ENCODE measurements around the gene FAM13A.

FAM13A gene

GRCh38 chr4:88828842-88829571 lies 228.0 kb downstream of the FAM13A start:
- no peak for DNase-seq

- no peak for DNase-seq
Measured at GRCh38 chr4:88827442-88827841, 229.5 kb downstream of the FAM13A start.

- DNase-seq, result no peak
Measured at GRCh38 chr4:88826771-88827170, 230.2 kb downstream of the FAM13A start.

GRCh38 chr4:88825931-88826330 lies 231.1 kb downstream of the FAM13A start:
- DNase-seq, result no peak

GRCh38 chr4:88823058-88823919 lies 233.7 kb downstream of the FAM13A start:
- DNase-seq, result peak; percentile 37 to 70

GRCh38 chr4:88822034-88822789 lies 234.8 kb downstream of the FAM13A start:
- DNase-seq, result no peak

GRCh38 chr4:88821522-88821921 lies 235.5 kb downstream of the FAM13A start:
- no peak for DNase-seq

GRCh38 chr4:88820698-88821415 lies 236.1 kb downstream of the FAM13A start:
- DNase-seq, result no peak

- no peak for DNase-seq
Measured at GRCh38 chr4:88819818-88820697, 236.9 kb downstream of the FAM13A start.

GRCh38 chr4:88818631-88819470 lies 238.1 kb downstream of the FAM13A start:
- DNase-seq, result peak; percentile 74 to 76

GRCh38 chr4:88817740-88818139 lies 239.2 kb downstream of the FAM13A start:
- no peak for DNase-seq

GRCh38 chr4:88816360-88816759 lies 240.6 kb downstream of the FAM13A start:
- DNase-seq, result no peak

- DNase-seq, result no peak
Measured at GRCh38 chr4:88814043-88814617, 242.9 kb downstream of the FAM13A start.

- no peak for DNase-seq
Measured at GRCh38 chr4:88813013-88813412, 244.0 kb downstream of the FAM13A start.

GRCh38 chr4:88812420-88812819 lies 244.6 kb downstream of the FAM13A start:
- no peak for DNase-seq

GRCh38 chr4:88811904-88812303 lies 245.1 kb downstream of the FAM13A start:
- DNase-seq, result no peak

- DNase-seq, result no peak
Measured at GRCh38 chr4:88810325-88810724, 246.7 kb downstream of the FAM13A start.

GRCh38 chr4:88809576-88810219 lies 247.3 kb downstream of the FAM13A start:
- no peak for DNase-seq

- DNase-seq, result no peak
Measured at GRCh38 chr4:88809101-88809500, 247.9 kb downstream of the FAM13A start.

- DNase-seq, result no peak
Measured at GRCh38 chr4:88807499-88807898, 249.5 kb downstream of the FAM13A start.

Measured in NCI-H446 (cell line).